Measurements from ENCODE around the gene DSCAML1. TPM values are rescaled to one million over a fixed set of nuclear protein-coding genes. Genes with fewer than 3 reads are reported as not detected.

Gene DSCAML1
- total and polyA plus RNA-seq, 10 of the 15 experiments (the other 5 are each of a cell fraction or from before 2014, with no cell fraction given): 0.03 to 0.18 (median 0.06) TPM; not detected in 1

DNA sequence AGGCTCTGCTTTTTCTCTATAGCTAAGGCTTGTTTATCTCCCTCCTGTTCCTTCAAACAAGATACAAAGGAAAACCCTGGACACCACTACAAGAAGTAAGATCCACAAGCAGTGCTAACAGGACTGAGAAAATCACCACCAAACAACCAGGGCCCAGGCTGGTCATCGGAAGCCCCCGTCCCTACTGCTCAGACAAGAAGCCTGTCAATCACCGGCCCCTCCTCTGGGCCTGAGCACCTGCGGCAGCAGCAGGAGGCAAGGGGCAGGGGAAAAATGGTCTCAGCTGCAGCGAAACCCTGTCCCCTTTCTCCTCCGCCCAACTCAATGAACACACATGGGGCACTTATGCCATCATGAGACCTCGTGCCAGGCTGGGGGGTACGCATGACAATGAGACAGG lies 314.1 kb downstream of the DSCAML1 start:
- Histone ChIP-seq H3K36me3 (ENCODE audit: control insufficient read depth in 2 of 2, insufficient read depth in 2 of 2, low read length in 1 of 2) (no peaks in the 10 kb centered on the region), H3K4me2 (ENCODE audit: control insufficient read depth, insufficient read depth) (no peak overlapping the region), H3K9me3 (replicated peaks; ENCODE audit: control insufficient read depth, insufficient read depth, low read length) (no peaks in the 10 kb centered on the region), H3K4me1 (ENCODE audit: control insufficient read depth, insufficient read depth, low read length) (no peaks in the 10 kb centered on the region), H3K27me3 (replicated peaks in 1 of 2; ENCODE audit: control insufficient read depth in 2 of 2, insufficient read depth in 2 of 2, low read length in 1 of 2) (peaks cover 0 to 2% of the 10 kb centered on the region in 2 experiments; a peak in 1 of 4 replicates), H3K27ac (ENCODE audit: control insufficient read depth, insufficient read depth) (no peak overlapping the region), H3K9ac (ENCODE audit: control insufficient read depth, insufficient read depth, low read length) (no peak overlapping the region), H3K4me3 (no peak overlapping the region), H4K20me1 (ENCODE audit: control insufficient read depth, insufficient read depth) (no peaks in the 10 kb centered on the region; the same call in 1 of the 2 replicates), H3K79me2 (ENCODE audit: control insufficient read depth, insufficient read depth, low read length) (no peaks in the 10 kb centered on the region), H2AFZ (ENCODE audit: control insufficient read depth, low read depth, low read length) (no peak overlapping the region)
- 19% methylated on average over 8 of the region's 8 CpGs for WGBS (ENCODE audit: insufficient coverage, insufficient replicate concordance, low lambda C conversion rate, missing lambda C conversion rate)
- RAD21 ChIA-PET (ENCODE audit: unreplicated experiment): interaction anchor here (4.5 kb wide), 1 partner anchor 57 kb away, joined by 23 read pairs; no protein-coding TSS in a partner anchor
- intact Hi-C loops (cut with micrococcal nuclease; ENCODE audit: unreplicated experiment) (no loop called here), in situ Hi-C loops (cut with MboI) (no loop called here)
- no TSS peak for BruUV-seq (replicated peaks)
- no peak for DNase-seq (ENCODE audit: low read depth, low spot score)
- no peak for FAIRE-seq
- SMC1A ChIA-PET (ENCODE audit: uncharacterized antibody, unreplicated experiment): interaction anchor here (0.9 kb wide), 1 partner anchor 57 kb away, joined by 3 read pairs; no protein-coding TSS in a partner anchor
- CTCF ChIA-PET: interaction anchor here (0.7 kb wide), 1 partner anchor 15 kb away, joined by 3 read pairs; no protein-coding TSS in a partner anchor
- no peak for TF ChIP-seq PML (IDR thresholded peaks at IDR 0.05; ENCODE audit: low read length)
- no peak for TF ChIP-seq CBX3 (IDR thresholded peaks at IDR 0.05; ENCODE audit: borderline replicate concordance, low read depth)
- no peak for TF ChIP-seq JUNB (IDR thresholded peaks at IDR 0.05)
- TF ChIP-seq, protein P1, sequence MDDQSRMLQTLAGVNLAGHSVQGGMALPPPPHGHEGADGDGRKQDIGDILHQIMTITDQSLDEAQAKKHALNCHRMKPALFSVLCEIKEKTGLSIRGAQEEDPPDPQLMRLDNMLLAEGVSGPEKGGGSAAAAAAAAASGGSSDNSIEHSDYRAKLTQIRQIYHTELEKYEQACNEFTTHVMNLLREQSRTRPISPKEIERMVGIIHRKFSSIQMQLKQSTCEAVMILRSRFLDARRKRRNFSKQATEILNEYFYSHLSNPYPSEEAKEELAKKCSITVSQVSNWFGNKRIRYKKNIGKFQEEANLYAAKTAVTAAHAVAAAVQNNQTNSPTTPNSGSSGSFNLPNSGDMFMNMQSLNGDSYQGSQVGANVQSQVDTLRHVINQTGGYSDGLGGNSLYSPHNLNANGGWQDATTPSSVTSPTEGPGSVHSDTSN (IDR thresholded peaks at IDR 0.05; ENCODE audit: insufficient replicate concordance, low read depth, low read length): peak; percentile 4
- TF ChIP-seq, protein P2, sequence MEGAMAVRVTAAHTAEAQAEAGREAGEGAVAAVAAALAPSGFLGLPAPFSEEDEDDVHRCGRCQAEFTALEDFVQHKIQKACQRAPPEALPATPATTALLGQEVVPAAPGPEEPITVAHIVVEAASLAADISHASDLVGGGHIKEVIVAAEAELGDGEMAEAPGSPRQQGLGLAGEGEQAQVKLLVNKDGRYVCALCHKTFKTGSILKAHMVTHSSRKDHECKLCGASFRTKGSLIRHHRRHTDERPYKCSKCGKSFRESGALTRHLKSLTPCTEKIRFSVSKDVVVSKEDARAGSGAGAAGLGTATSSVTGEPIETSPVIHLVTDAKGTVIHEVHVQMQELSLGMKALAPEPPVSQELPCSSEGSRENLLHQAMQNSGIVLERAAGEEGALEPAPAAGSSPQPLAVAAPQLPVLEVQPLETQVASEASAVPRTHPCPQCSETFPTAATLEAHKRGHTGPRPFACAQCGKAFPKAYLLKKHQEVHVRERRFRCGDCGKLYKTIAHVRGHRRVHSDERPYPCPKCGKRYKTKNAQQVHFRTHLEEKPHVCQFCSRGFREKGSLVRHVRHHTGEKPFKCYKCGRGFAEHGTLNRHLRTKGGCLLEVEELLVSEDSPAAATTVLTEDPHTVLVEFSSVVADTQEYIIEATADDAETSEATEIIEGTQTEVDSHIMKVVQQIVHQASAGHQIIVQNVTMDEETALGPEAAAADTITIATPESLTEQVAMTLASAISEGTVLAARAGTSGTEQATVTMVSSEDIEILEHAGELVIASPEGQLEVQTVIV (IDR thresholded peaks at IDR 0.05; ENCODE audit: borderline replicate concordance, partially characterized antibody): no peak
- TF ChIP-seq, protein P3, sequence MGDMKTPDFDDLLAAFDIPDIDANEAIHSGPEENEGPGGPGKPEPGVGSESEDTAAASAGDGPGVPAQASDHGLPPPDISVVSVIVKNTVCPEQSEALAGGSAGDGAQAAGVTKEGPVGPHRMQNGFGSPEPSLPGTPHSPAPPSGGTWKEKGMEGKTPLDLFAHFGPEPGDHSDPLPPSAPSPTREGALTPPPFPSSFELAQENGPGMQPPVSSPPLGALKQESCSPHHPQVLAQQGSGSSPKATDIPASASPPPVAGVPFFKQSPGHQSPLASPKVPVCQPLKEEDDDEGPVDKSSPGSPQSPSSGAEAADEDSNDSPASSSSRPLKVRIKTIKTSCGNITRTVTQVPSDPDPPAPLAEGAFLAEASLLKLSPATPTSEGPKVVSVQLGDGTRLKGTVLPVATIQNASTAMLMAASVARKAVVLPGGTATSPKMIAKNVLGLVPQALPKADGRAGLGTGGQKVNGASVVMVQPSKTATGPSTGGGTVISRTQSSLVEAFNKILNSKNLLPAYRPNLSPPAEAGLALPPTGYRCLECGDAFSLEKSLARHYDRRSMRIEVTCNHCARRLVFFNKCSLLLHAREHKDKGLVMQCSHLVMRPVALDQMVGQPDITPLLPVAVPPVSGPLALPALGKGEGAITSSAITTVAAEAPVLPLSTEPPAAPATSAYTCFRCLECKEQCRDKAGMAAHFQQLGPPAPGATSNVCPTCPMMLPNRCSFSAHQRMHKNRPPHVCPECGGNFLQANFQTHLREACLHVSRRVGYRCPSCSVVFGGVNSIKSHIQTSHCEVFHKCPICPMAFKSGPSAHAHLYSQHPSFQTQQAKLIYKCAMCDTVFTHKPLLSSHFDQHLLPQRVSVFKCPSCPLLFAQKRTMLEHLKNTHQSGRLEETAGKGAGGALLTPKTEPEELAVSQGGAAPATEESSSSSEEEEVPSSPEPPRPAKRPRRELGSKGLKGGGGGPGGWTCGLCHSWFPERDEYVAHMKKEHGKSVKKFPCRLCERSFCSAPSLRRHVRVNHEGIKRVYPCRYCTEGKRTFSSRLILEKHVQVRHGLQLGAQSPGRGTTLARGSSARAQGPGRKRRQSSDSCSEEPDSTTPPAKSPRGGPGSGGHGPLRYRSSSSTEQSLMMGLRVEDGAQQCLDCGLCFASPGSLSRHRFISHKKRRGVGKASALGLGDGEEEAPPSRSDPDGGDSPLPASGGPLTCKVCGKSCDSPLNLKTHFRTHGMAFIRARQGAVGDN (IDR thresholded peaks at IDR 0.05): no peak
- ATAC-seq: no peak
- POLR2A ChIA-PET: no interaction called here

All from GM12878 (cell line).